Measurements from ENCODE around the gene SLC22A12.
"Not testable (repeated sequence)": the region's sequence is repeated elsewhere in the genome, so short reads cannot be mapped to it uniquely, and the experiment has no call there.

The SLC22A12 gene

DNA sequence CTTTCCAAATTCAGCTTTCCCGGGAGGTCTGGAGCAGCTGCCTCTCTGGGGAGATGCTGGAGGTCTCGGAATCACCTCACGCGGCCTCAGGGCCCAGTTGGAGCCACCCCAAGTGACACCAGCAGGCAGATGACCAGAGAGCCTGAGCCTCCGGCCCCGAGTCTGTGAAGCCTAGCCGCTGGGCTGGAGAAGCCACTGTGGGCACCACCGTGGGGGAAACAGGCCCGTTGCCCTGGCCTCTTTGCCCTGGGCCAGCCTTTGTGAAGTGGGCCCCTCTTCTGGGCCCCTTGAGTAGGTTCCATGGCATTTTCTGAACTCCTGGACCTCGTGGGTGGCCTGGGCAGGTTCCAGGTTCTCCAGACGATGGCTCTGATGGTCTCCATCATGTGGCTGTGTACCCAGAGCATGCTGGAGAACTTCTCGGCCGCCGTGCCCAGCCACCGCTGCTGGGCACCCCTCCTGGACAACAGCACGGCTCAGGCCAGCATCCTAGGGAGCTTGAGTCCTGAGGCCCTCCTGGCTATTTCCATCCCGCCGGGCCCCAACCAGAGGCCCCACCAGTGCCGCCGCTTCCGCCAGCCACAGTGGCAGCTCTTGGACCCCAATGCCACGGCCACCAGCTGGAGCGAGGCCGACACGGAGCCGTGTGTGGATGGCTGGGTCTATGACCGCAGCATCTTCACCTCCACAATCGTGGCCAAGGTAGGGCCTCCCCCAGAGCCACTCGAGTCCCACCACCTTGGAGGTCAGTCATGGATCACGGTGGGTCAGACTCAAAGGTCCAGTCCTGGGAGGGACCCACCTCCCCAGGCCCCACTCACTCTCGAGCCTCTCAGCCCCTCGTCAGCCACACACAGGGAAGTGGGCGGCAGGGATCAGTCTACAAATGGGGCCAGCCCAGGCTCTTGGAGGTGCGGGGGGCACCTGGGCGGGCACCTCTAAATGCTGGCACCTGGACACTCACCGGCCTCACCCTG is 525 bp downstream of the SLC22A12 start:
- H3K4me1 Mint-ChIP-seq (ENCODE audit: low read depth) = no peaks in the 10 kb centered on the region
- DNase-seq = no peak
- no peak overlapping the region for H3K27ac Mint-ChIP-seq
- peaks cover 13% of the 10 kb centered on the region for H3K27me3 Mint-ChIP-seq
- no peak overlapping the region for H3K4me3 Mint-ChIP-seq
- no peaks in the 10 kb centered on the region for H3K36me3 Mint-ChIP-seq (ENCODE audit: low read depth)
- peaks cover 7% of the 10 kb centered on the region for H3K9me3 Mint-ChIP-seq

DNA sequence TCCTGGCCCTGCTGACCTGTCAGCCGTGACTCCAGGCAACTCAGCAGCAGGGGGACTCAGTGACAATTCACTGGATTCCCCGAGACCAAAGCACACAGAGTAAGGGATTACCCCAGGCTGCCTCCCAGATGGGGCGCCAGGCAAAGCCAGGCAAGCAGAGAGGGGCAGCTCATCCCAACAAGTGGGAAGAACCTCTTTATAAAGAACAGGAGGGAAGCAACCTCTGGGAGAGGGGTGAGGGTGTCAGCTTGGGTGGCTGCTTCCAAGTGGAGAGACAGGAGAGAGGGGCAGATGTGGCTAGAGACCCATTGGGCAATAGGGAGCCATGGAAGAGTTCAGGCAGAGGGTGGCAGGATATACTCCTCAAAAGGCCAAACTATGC is 1.2 kb downstream of the SLC22A12 start:
- Mint-ChIP-seq H3K27me3 (peaks cover 13% of the 10 kb centered on the region), H3K36me3 (ENCODE audit: low read depth) (no peaks in the 10 kb centered on the region), H3K9me3 (peaks cover 7% of the 10 kb centered on the region), H3K4me3 (no peak overlapping the region), H3K4me1 (ENCODE audit: low read depth) (no peaks in the 10 kb centered on the region), H3K27ac (no peak overlapping the region)
- DNase-seq = no peak

GRCh38 chr11:64592656-64593055 is 1.6 kb downstream of the SLC22A12 start:
- no peak for DNase-seq
- Mint-ChIP-seq H3K9me3 (peaks cover 7% of the 10 kb centered on the region), H3K27ac (no peak overlapping the region), H3K27me3 (peaks cover 13% of the 10 kb centered on the region), H3K36me3 (ENCODE audit: low read depth) (no peaks in the 10 kb centered on the region), H3K4me3 (no peak overlapping the region), H3K4me1 (ENCODE audit: low read depth) (no peaks in the 10 kb centered on the region)

GRCh38 chr11:64593156-64594105 is 2.4 kb downstream of the SLC22A12 start:
- H3K27ac Mint-ChIP-seq = no peak overlapping the region

GRCh38 chr11:64594159-64594939 is 3.3 kb downstream of the SLC22A12 start:
- H3K27me3 Mint-ChIP-seq = peaks cover 4% of the 10 kb centered on the region
- H3K4me1 Mint-ChIP-seq (ENCODE audit: low read depth) = no peaks in the 10 kb centered on the region
- DNase-seq = no peak

More at GRCh38 chr11:64593156-64594105, 2.4 kb downstream of the SLC22A12 start:
- H3K4me1 Mint-ChIP-seq (ENCODE audit: low read depth) = no peaks in the 10 kb centered on the region
- no peak for DNase-seq
- H3K27me3 Mint-ChIP-seq = peaks cover 7% of the 10 kb centered on the region
- peaks cover 4% of the 10 kb centered on the region for H3K9me3 Mint-ChIP-seq
- no peak overlapping the region for H3K4me3 Mint-ChIP-seq
- no peaks in the 10 kb centered on the region for H3K36me3 Mint-ChIP-seq (ENCODE audit: low read depth)

DNA sequence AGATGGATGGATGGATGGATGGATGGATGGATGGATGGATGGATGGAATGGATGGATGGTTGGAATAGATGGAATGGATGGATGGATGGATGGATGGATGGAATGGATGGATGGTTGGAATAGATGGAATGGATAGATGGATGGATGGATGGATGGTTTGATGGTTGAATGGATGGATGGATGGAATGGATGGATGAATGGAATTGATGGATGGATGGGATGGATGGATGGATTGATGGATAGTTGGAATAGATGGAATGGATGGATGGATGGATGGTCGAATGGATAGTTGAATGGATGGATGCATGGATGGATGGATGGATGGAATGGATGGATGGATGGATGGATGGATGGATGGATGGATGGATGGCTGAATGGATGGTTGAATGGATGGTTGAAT is 4.9 kb downstream of the SLC22A12 start:
- not testable (repeated sequence) for H3K9me3 Mint-ChIP-seq; H3K4me3 Mint-ChIP-seq; H3K27ac Mint-ChIP-seq; H3K36me3 Mint-ChIP-seq (ENCODE audit: low read depth); H3K27me3 Mint-ChIP-seq; H3K4me1 Mint-ChIP-seq (ENCODE audit: low read depth); DNase-seq

More at GRCh38 chr11:64594159-64594939, 3.3 kb downstream of the SLC22A12 start:
- Mint-ChIP-seq H3K27ac (no peak overlapping the region), H3K4me3 (no peak overlapping the region), H3K36me3 (ENCODE audit: low read depth) (no peaks in the 10 kb centered on the region), H3K9me3 (no peaks in the 10 kb centered on the region)

DNA sequence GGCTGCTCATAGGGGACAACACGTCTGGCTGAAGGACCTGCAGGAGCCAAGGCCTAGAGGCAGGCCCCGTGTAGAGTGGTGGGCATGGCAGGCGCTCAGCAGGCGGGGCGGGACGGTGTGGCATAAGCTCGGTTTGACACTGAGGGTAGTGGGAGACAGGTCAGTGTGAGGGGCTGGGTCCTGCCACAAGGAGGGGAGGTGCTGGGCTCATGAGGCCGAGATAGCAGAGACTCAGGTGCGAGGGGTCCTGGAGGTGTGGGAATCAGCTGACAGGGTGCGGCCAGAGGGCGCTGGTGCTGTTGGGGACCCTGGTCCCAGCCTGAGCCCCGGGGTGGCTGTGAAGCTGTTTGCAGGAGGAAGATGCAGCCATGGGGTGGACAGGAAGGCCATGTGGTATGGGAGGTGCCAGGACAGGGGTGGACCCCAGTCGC is 6.7 kb downstream of the SLC22A12 start:
- Mint-ChIP-seq H3K27ac (no peak overlapping the region), H3K36me3 (ENCODE audit: low read depth) (no peaks in the 10 kb centered on the region)

GRCh38 chr11:64598106-64598796 is 7.2 kb downstream of the SLC22A12 start:
- no peak for DNase-seq
- H3K27me3 Mint-ChIP-seq = peaks cover 2% of the 10 kb centered on the region
- H3K9me3 Mint-ChIP-seq = no peaks in the 10 kb centered on the region
- H3K36me3 Mint-ChIP-seq (ENCODE audit: low read depth) = no peaks in the 10 kb centered on the region
- no peaks in the 10 kb centered on the region for H3K4me1 Mint-ChIP-seq (ENCODE audit: low read depth)
- no peak overlapping the region for H3K27ac Mint-ChIP-seq
- H3K4me3 Mint-ChIP-seq = no peak overlapping the region

More for the DNA sequence above, 6.7 kb downstream of the SLC22A12 start:
- DNase-seq = no peak
- Mint-ChIP-seq H3K4me3 (no peak overlapping the region), H3K9me3 (no peaks in the 10 kb centered on the region), H3K27me3 (peaks cover 2% of the 10 kb centered on the region), H3K4me1 (ENCODE audit: low read depth) (no peaks in the 10 kb centered on the region)

DNA sequence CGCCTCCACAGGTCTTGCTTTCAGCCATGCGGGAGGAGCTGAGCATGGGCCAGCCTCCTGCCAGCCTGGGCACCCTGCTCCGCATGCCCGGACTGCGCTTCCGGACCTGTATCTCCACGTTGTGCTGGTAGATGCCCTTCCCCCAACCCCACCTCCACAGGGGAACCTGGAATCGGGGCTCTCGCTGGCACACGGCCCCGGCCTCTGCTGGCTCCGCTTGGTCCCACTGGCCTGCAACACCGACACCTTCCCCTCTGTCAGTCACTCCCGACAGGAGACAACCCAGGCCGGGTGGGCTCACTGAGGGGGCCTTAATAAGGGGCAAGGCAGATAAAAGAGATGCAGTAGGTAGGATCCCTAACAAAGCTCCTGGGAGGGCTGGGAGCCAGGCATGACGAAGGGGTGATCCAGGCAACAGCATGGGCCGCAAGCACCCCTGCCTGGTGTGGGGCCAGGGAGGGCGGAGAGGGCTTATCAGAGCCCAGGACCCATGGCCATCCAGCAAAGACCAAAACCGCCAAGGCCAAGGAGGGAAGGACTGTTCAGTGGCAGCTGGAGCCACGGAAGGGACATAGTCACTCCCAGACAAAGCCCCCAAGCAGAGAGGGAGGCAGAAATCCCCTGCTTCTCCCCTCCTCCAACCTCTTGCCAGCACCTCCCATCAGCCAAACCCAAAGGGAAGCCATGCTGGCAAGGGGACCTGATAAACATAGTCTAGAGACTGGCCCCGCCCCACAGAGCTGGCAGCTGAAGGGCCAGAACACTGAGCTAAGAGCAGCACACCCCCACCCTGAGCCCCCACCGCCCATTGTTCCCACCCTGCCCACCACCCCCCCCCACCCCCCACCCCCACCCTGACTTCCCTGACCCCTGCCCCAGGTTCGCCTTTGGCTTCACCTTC is 8.0 kb downstream of the SLC22A12 start:
- no peaks in the 10 kb centered on the region for H3K4me1 Mint-ChIP-seq (ENCODE audit: low read depth)
- no peaks in the 10 kb centered on the region for H3K36me3 Mint-ChIP-seq (ENCODE audit: low read depth)
- no peak for DNase-seq
- no peaks in the 10 kb centered on the region for H3K27me3 Mint-ChIP-seq
- no peak overlapping the region for H3K27ac Mint-ChIP-seq
- H3K9me3 Mint-ChIP-seq = no peaks in the 10 kb centered on the region
- no peak overlapping the region for H3K4me3 Mint-ChIP-seq

DNA sequence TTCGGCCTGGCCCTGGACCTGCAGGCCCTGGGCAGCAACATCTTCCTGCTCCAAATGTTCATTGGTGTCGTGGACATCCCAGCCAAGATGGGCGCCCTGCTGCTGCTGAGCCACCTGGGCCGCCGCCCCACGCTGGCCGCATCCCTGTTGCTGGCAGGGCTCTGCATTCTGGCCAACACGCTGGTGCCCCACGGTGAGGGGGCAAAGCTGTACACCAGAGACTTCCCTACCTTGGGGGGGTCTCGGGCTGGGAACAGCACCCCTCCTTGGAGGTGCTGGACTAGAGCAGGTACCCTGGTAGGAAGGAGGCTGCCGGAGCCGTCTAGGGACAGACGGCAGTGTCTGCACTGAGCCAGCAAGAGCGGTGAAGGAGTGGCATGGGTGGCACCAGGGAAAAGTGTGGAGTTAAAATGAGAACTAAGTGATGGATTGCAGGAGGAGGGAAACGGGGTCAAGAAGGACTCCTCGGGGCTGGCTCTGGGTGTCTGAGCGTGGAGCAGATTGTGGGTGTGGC is 8.7 kb downstream of the SLC22A12 start:
- peaks cover 2% of the 10 kb centered on the region for H3K27me3 Mint-ChIP-seq
- H3K9me3 Mint-ChIP-seq = no peaks in the 10 kb centered on the region
- H3K4me3 Mint-ChIP-seq = no peak overlapping the region
- no peaks in the 10 kb centered on the region for H3K4me1 Mint-ChIP-seq (ENCODE audit: low read depth)
- H3K27ac Mint-ChIP-seq = no peak overlapping the region
- DNase-seq = no peak
- no peaks in the 10 kb centered on the region for H3K36me3 Mint-ChIP-seq (ENCODE audit: low read depth)

DNA sequence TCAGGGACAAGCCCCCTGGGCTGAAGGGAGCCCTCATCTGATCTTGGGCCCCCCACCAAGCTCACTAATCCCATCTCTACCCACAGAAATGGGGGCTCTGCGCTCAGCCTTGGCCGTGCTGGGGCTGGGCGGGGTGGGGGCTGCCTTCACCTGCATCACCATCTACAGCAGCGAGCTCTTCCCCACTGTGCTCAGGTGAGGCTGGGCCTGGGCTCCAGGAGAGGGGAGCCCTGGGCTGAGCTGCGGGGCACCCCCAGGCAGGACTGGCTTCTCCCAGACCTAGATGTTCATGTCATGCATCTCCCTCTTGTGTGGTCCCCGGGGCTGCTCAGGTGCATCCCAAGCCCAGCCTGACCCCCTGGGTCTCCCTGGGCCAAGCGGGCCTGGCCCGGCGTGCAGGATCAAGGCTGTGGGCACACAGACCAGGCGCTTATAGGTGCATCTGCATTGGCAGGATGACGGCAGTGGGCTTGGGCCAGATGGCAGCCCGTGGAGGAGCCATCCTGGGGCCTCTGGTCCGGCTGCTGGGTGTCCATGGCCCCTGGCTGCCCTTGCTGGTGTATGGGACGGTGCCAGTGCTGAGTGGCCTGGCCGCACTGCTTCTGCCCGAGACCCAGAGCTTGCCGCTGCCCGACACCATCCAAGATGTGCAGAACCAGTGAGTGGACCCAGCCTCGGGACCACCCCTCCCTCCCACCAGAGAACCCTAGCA is 9.4 kb downstream of the SLC22A12 start:
- Mint-ChIP-seq H3K27ac (no peak overlapping the region), H3K4me3 (no peak overlapping the region), H3K36me3 (ENCODE audit: low read depth) (no peaks in the 10 kb centered on the region), H3K4me1 (ENCODE audit: low read depth) (no peaks in the 10 kb centered on the region), H3K9me3 (no peaks in the 10 kb centered on the region), H3K27me3 (peaks cover 3% of the 10 kb centered on the region)
- DNase-seq = no peak
